ENCODE measurements around the gene ADCY2. TPM values are rescaled to one million over a fixed set of nuclear protein-coding genes. Genes with fewer than 3 reads are reported as not detected.
A peak's percentile ranks its signal among the peaks of the same experiment; 100 is the strongest.

The ADCY2 gene
- total and polyA plus RNA-seq, 2 experiments from 2014 or later, result 2.2 to 4.7 TPM

GRCh38 chr5:7503564-7503963, 107.6 kb downstream of the ADCY2 start:
- Histone ChIP-seq H3K4me3 (no peak overlapping the region), H3K27me3 (no peaks in the 10 kb centered on the region), H3K9me3 (ENCODE audit: low read depth) (no peaks in the 10 kb centered on the region), H3K4me1 (ENCODE audit: low read depth) (no peaks in the 10 kb centered on the region), H3K36me3 (no peaks in the 10 kb centered on the region), H3K27ac (no peak overlapping the region)
- TF ChIP-seq, protein P1, sequence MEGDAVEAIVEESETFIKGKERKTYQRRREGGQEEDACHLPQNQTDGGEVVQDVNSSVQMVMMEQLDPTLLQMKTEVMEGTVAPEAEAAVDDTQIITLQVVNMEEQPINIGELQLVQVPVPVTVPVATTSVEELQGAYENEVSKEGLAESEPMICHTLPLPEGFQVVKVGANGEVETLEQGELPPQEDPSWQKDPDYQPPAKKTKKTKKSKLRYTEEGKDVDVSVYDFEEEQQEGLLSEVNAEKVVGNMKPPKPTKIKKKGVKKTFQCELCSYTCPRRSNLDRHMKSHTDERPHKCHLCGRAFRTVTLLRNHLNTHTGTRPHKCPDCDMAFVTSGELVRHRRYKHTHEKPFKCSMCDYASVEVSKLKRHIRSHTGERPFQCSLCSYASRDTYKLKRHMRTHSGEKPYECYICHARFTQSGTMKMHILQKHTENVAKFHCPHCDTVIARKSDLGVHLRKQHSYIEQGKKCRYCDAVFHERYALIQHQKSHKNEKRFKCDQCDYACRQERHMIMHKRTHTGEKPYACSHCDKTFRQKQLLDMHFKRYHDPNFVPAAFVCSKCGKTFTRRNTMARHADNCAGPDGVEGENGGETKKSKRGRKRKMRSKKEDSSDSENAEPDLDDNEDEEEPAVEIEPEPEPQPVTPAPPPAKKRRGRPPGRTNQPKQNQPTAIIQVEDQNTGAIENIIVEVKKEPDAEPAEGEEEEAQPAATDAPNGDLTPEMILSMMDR (IDR thresholded peaks at IDR 0.05; ENCODE audit: low read depth, low read length), result no peak
- DNase-seq (ENCODE audit: low read depth in 1 of 2, low spot score in 1 of 2), result no peak

DNA sequence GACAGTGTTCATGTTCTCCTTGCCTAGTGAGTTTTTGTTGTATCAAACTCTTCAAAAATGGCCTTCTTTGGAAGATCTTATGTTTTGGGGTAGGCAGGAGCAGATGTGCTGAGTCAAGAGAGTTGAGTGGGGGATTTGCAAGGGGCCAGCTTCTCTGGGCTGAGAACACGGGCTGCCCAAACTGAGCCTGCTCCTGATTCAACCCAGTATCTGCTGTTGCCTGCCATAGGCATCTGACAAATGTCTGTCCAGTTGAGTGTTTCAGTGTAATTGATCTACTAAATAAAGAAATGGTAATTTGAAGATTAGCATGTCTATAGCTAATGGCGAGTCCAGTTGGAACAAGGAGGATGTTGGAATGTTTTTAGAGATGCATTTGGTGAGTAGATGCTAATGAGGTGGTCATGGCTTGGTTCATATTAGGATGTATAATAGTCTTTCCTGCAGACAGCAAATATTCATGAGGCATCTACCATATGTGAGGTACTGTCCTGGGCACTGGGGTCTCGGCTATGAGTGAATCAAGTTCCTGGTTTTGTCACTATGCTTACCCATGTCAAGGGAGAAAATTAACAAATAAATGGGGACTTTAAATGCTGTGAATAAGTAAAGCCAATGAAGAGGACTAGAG, 119.5 kb downstream of the ADCY2 start:
- Histone ChIP-seq H3K4me1 (ENCODE audit: low read depth) (no peaks in the 10 kb centered on the region), H3K36me3 (no peaks in the 10 kb centered on the region), H3K27me3 (no peaks in the 10 kb centered on the region), H3K27ac (no peak overlapping the region), H3K4me3 (no peak overlapping the region), H3K9me3 (ENCODE audit: low read depth) (no peaks in the 10 kb centered on the region)
- DNase-seq (ENCODE audit: low read depth in 1 of 2, low spot score in 1 of 2), result no peak
- TF ChIP-seq, protein P1 (IDR thresholded peaks at IDR 0.05; ENCODE audit: low read depth, low read length), result no peak

- Histone ChIP-seq H3K27ac (no peak overlapping the region), H3K36me3 (no peaks in the 10 kb centered on the region), H3K4me1 (ENCODE audit: low read depth) (no peaks in the 10 kb centered on the region), H3K4me3 (no peak overlapping the region), H3K9me3 (ENCODE audit: low read depth) (no peaks in the 10 kb centered on the region), H3K27me3 (no peaks in the 10 kb centered on the region)
- TF ChIP-seq, protein P1 (IDR thresholded peaks at IDR 0.05; ENCODE audit: low read depth, low read length), result no peak
- DNase-seq (ENCODE audit: low read depth in 1 of 2, low spot score in 1 of 2), result no peak
Measured at GRCh38 chr5:7516253-7516652, 120.3 kb downstream of the ADCY2 start.

- DNase-seq (ENCODE audit: low read depth in 1 of 2, low spot score in 1 of 2), result no peak
- Histone ChIP-seq H3K9me3 (ENCODE audit: low read depth) (no peaks in the 10 kb centered on the region), H3K27me3 (no peaks in the 10 kb centered on the region), H3K4me3 (no peak overlapping the region), H3K4me1 (ENCODE audit: low read depth) (no peaks in the 10 kb centered on the region), H3K27ac (no peak overlapping the region), H3K36me3 (no peaks in the 10 kb centered on the region)
- TF ChIP-seq, protein P1 (IDR thresholded peaks at IDR 0.05; ENCODE audit: low read depth, low read length), result no peak
Measured at GRCh38 chr5:7517006-7517405, 121.1 kb downstream of the ADCY2 start.

- H3K27ac ChIP-seq, result no peak overlapping the region
- TF ChIP-seq, protein P1 (IDR thresholded peaks at IDR 0.05; ENCODE audit: low read depth, low read length), result no peak
- peak in 1 of 2 donors; percentile 44 for DNase-seq (ENCODE audit: low read depth in 1 of 2, low spot score in 1 of 2)
- H3K4me3 ChIP-seq, result no peak overlapping the region
- H3K9me3 ChIP-seq (ENCODE audit: low read depth), result no peaks in the 10 kb centered on the region
- no peaks in the 10 kb centered on the region for H3K4me1 ChIP-seq (ENCODE audit: low read depth)
- no peaks in the 10 kb centered on the region for H3K27me3 ChIP-seq
- H3K36me3 ChIP-seq, result no peaks in the 10 kb centered on the region
Measured at GRCh38 chr5:7518947-7519560, 123.1 kb downstream of the ADCY2 start.

Measured in cardiac muscle cell (in vitro differentiated cells and primary cell).